Endothelial cell of umbilical vein (primary cell): ENCODE data around the gene FOXO1.

Experiments
- CTCF ChIP-seq, 2 donors: IDR thresholded peaks; 1 replicate in 1 of 2; 2 replicates in 1 of 2; pipeline ENCODE4 v1.5.1; 2011; ENCODE audit warnings: low read length in 2 of 2, mild to moderate bottlenecking in 2 of 2, moderate library complexity in 2 of 2, control low read depth in 1 of 2, inconsistent platforms in 1 of 2, low read depth in 1 of 2; ENCODE audit not compliant: insufficient read depth in 1 of 2; ENCODE audit errors: extremely low read depth in 1 of 2
- FOS ChIP-seq: IDR thresholded peaks from 2 replicates; pipeline ENCODE4 v1.6.1; 2011; ENCODE audit warnings: mild to moderate bottlenecking, low read length, moderate library complexity, borderline replicate concordance; ENCODE audit not compliant: insufficient read depth
- MAX ChIP-seq: IDR thresholded peaks from 2 replicates; pipeline ENCODE4 v1.6.1; 2011; ENCODE audit not compliant: insufficient read depth, insufficient read length
- POLR2A ChIP-seq: IDR thresholded peaks from 2 replicates; pipeline ENCODE4 v1.6.1; 2012; ENCODE audit warnings: low read depth, mild to moderate bottlenecking, control low read depth, low read length
- POLR2AphosphoS5 ChIP-seq: IDR thresholded peaks from 2 replicates; pipeline ENCODE4 v1.6.1; 2012; ENCODE audit warnings: low read depth, mild to moderate bottlenecking, control low read depth, low read length, moderate library complexity; ENCODE audit not compliant: insufficient read depth

DNA sequence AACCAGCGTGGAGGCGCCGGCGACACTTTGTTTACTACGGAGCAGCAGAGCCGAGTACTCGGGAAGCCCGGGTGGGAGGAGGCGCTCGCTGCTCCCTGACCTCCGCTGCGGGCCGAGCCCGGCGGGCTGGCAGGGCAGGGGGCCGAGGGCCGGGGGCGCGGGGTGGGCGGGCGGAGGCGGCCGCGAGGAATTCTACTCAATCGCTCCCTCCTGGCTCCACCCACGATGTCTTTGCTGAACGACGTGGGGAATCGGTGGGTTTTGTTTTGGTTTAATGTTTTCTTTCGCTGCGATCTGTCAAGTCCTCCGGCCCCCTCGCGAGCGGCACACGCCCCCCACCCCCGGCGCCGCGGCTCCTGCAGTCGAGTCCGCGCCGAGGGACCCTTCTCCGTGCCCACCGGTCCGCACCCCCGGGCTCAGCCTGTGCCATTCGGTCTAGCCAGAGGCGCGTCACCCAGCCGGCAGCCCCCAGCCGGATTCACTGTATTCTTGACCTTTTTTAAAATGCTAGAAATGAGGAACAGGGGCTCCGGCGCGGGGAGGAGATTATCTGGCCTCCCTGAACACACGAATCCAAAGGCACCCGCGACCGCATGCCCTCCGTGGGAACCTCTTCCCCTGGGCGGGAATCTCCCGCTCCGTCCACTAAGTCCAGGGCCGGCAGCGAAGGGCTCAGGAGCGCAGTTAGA, 636 bp upstream of the FOXO1 start:
- no peak for TF ChIP-seq CTCF (IDR thresholded peaks at IDR 0.05; ENCODE audit: extremely low read depth in 1 of 2, insufficient read depth in 1 of 2, low read depth in 1 of 2, low read length in 2 of 2)
- TF ChIP-seq POLR2A, result no peak
- TF ChIP-seq MAX, result no peak
- no peak for TF ChIP-seq FOS
- no peak for TF ChIP-seq POLR2AphosphoS5
